ENCODE data around the gene NOTUM. TPM values are rescaled to one million over a fixed set of nuclear protein-coding genes. Genes with fewer than 3 reads are reported as not detected.

The NOTUM gene
- total and polyA plus RNA-seq, 2 donors (not counting 3 experiments of a cell fraction or from before 2014, with no cell fraction given) = not detected

- CTCF ChIA-PET = interaction anchor here (0.8 to 1.0 kb wide), 2 partner anchors 12 to 16 kb away, joined by 5 to 6 read pairs; partner anchors contain the start of gene MAFG
- BruUV-seq (replicated peaks) = no TSS peak
- Histone ChIP-seq H3K9me1 (replicated peaks; ENCODE audit: control insufficient read depth, extremely low read depth, insufficient read depth, low read length) (no peaks in the 10 kb centered on the region), H3K27ac (ENCODE audit: insufficient read depth, low read depth, low read length) (no peak within 1 kb of the TSS), H3K27me3 (ENCODE audit: control insufficient read depth in 2 of 2, insufficient read depth in 2 of 2, low read length in 2 of 2) (no peaks in the 10 kb centered on the region), H3K36me3 (ENCODE audit: control insufficient read depth in 2 of 2, extremely low read depth in 1 of 2, insufficient read depth in 2 of 2, low read length in 2 of 2) (peaks cover 7 to 24% of the 10 kb centered on the region in 2 experiments), H3K4me1 (ENCODE audit: control insufficient read depth, extremely low read depth, insufficient read depth, low read length) (peaks cover 6% of the 10 kb centered on the region), H4K20me1 (replicated peaks; ENCODE audit: control insufficient read depth, extremely low read depth, insufficient read depth, low read length) (no peaks in the 10 kb centered on the region), H3K4me2 (ENCODE audit: insufficient read depth, low read length) (peak within 1 kb of the TSS; percentile 79), H3K9ac (replicated peaks; ENCODE audit: extremely low read depth, insufficient read depth, low read length) (peak within 1 kb of the TSS; percentile 32), H3K79me2 (ENCODE audit: control insufficient read depth, insufficient read depth, low read length) (no peaks in the 10 kb centered on the region), H3K9me3 (replicated peaks; ENCODE audit: control insufficient read depth, insufficient read depth, low read length) (no peaks in the 10 kb centered on the region), H2AFZ (ENCODE audit: low read depth, low read length) (peak within 1 kb of the TSS; percentile 9), H3K4me3 (replicated peaks in 1 of 3; ENCODE audit: insufficient read depth in 1 of 3, low read depth in 1 of 3, low read length in 3 of 3) (peak within 1 kb of the TSS; percentile 56 to 72 (median 67))
- dilution Hi-C loops (cut with MboI; ENCODE audit: extremely low pct_ligation_motif_present, low sequenced_read_pairs) (no loop called here), intact Hi-C loops (cut with micrococcal nuclease) (loop anchor here (1.0 to 2.0 kb wide), 3 partner anchors 16 to 41 kb away; partner anchors contain the start of genes ALYREF, ANAPC11, ARHGDIA and MAFG)
- DNase-seq (ENCODE audit: low read depth, low spot score) (peak; percentile 71), FAIRE-seq (peak; percentile 82)
- POLR2A ChIA-PET = no interaction called here
- TF ChIP-seq EZH2 (IDR thresholded peaks at IDR 0.05; ENCODE audit: borderline replicate concordance, low read depth, low read length, severe bottlenecking) (no peak), CTCF (IDR thresholded peaks at IDR 0.05; ENCODE audit: extremely low read depth in 1 of 2, insufficient read depth in 1 of 2, low read depth in 1 of 2, low read length in 2 of 2) (no peak), POLR2AphosphoS5 (IDR thresholded peaks at IDR 0.05; ENCODE audit: insufficient read depth, low read depth, low read length) (peak; percentile 64), GATA2 (IDR thresholded peaks at IDR 0.05; ENCODE audit: insufficient read depth, insufficient read length, low read depth, low read length) (no peak), POLR2A (IDR thresholded peaks at IDR 0.05; ENCODE audit: low read depth, low read length) (peak; percentile 37), FOS (IDR thresholded peaks at IDR 0.05; ENCODE audit: borderline replicate concordance, insufficient read depth, low read length) (no peak)
- TF ChIP-seq, protein P1, sequence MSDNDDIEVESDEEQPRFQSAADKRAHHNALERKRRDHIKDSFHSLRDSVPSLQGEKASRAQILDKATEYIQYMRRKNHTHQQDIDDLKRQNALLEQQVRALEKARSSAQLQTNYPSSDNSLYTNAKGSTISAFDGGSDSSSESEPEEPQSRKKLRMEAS (IDR thresholded peaks at IDR 0.05; ENCODE audit: insufficient read depth, insufficient read length) = no peak
Observed at GRCh38 chr17:81911277-81911961, 49.6 kb downstream of the NOTUM start, which contains the start of gene PCYT2. TSS of gene PCYT2 (minus strand) at chr17:81911399. CDS start at chr17:81911355, 44 bp downstream.

Data from endothelial cell of umbilical vein (primary cell).